ENCODE results near the gene LDOC1. TPM values are rescaled to one million over a fixed set of nuclear protein-coding genes. Genes with fewer than 3 reads are reported as not detected.
A peak's percentile ranks its signal among the peaks of the same experiment; 100 is the strongest.

The LDOC1 gene
- total RNA-seq, 1 experiment from 2014 or later, result 49.5 TPM

DNA sequence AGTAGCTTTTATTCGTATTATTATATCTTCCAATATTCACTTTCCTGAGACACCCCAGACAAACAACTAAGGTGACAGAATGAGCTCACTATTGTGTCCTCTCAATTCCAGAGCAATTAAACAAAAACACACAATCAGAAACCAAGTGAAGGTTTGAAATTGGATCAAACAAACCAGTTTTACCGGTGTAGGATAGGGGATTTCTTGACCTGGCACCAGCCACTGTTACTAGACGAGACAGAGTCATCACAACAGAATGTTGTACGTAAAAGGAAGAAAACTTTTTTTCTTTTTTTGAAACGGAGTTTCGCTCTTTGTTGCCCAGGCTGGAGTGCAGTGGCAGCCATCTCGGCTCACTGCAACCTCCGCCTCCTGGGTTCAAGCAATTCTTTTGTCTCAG, 43.7 kb downstream of the LDOC1 start:
- no peaks in the 10 kb centered on the region for H4K20me1 ChIP-seq (ENCODE audit: insufficient read depth)
- H2AFZ ChIP-seq, result peak overlapping the region; percentile 79
- H3K4me1 ChIP-seq (replicated peaks; ENCODE audit: insufficient read depth), result peaks cover 12% of the 10 kb centered on the region; the same call in 1 of the 2 replicates
- H3K4me3 ChIP-seq, result peak overlapping the region; percentile 32; the same call in 1 of the 2 replicates
- BruUV-seq (replicated peaks), result no TSS peak
- H3F3A ChIP-seq (ENCODE audit: insufficient read depth, low read depth), result peaks cover 5% of the 10 kb centered on the region
- ChIA-PET POLR2A (ENCODE audit: unreplicated experiment) (interaction anchor here (0.6 kb wide), 1 partner anchor 43 kb away, joined by 6 read pairs; the partner anchor contains the start of gene LDOC1), CTCF (no interaction called here)
- H3K9me3 ChIP-seq (ENCODE audit: insufficient read depth, low read depth), result no peaks in the 10 kb centered on the region
- H3K79me2 ChIP-seq (ENCODE audit: low read depth), result no peaks in the 10 kb centered on the region
- peak; percentile 39 to 86 for DNase-seq
- H3K36me3 ChIP-seq (ENCODE audit: low read depth), result no peaks in the 10 kb centered on the region
- peak overlapping the region; percentile 26 for H3K4me2 ChIP-seq
- H3K27me3 ChIP-seq (ENCODE audit: insufficient read depth, low read depth), result no peaks in the 10 kb centered on the region
- H3K9me2 ChIP-seq (ENCODE audit: insufficient read depth), result no peaks in the 10 kb centered on the region
- intact Hi-C loops (cut with micrococcal nuclease; ENCODE audit: unreplicated experiment), result no loop called here
- H3K27ac ChIP-seq, result peak overlapping the region; percentile 90
- TF ChIP-seq, protein P1, sequence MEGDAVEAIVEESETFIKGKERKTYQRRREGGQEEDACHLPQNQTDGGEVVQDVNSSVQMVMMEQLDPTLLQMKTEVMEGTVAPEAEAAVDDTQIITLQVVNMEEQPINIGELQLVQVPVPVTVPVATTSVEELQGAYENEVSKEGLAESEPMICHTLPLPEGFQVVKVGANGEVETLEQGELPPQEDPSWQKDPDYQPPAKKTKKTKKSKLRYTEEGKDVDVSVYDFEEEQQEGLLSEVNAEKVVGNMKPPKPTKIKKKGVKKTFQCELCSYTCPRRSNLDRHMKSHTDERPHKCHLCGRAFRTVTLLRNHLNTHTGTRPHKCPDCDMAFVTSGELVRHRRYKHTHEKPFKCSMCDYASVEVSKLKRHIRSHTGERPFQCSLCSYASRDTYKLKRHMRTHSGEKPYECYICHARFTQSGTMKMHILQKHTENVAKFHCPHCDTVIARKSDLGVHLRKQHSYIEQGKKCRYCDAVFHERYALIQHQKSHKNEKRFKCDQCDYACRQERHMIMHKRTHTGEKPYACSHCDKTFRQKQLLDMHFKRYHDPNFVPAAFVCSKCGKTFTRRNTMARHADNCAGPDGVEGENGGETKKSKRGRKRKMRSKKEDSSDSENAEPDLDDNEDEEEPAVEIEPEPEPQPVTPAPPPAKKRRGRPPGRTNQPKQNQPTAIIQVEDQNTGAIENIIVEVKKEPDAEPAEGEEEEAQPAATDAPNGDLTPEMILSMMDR (conservative IDR thresholded peaks at IDR 0.05), result no peak
- no peak for TF ChIP-seq EZH2 (IDR thresholded peaks at IDR 0.05; ENCODE audit: low read depth)

DNA sequence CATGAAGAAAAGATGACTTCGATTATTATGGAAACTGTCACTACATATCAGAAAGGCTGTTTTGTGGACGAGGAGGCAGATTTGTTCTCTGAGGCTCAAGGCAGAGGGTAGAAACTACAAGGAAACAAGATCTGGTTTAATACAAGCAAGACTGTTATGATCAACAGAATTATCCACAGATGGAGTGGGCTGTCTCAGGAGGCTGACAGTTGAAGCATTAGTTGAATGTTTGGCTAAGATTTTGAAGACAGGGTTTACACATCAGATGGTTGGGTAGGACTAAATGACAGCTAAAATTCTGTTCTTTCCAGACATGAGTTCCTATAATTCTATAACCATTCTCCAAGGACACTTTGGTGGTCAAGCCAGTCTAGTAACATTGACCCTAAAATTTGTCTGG, 49.8 kb downstream of the LDOC1 start:
- Histone ChIP-seq H3K9me2 (ENCODE audit: insufficient read depth) (no peaks in the 10 kb centered on the region), H3K36me3 (ENCODE audit: low read depth) (no peaks in the 10 kb centered on the region), H3K9me3 (ENCODE audit: insufficient read depth, low read depth) (no peaks in the 10 kb centered on the region), H4K20me1 (ENCODE audit: insufficient read depth) (no peaks in the 10 kb centered on the region), H3K4me2 (no peak overlapping the region), H3K27ac (no peak overlapping the region), H3K79me2 (ENCODE audit: low read depth) (no peaks in the 10 kb centered on the region), H3K27me3 (ENCODE audit: insufficient read depth, low read depth) (no peaks in the 10 kb centered on the region), H3F3A (ENCODE audit: insufficient read depth, low read depth) (no peaks in the 10 kb centered on the region), H3K4me1 (replicated peaks; ENCODE audit: insufficient read depth) (no peaks in the 10 kb centered on the region), H2AFZ (no peak overlapping the region), H3K4me3 (no peak overlapping the region)
- ChIA-PET CTCF (no interaction called here), POLR2A (ENCODE audit: unreplicated experiment) (no interaction called here)
- TF ChIP-seq, protein P1 (conservative IDR thresholded peaks at IDR 0.05), result no peak
- TF ChIP-seq EZH2 (IDR thresholded peaks at IDR 0.05; ENCODE audit: low read depth), result no peak
- no peak for DNase-seq
- no TSS peak for BruUV-seq (replicated peaks)
- intact Hi-C loops (cut with micrococcal nuclease; ENCODE audit: unreplicated experiment), result no loop called here

Other genes with a start within 250 kb of the LDOC1 start
- 24.3 and 31.4 TPM in 2 replicates for gene SPANXB1, start 174.5 kb downstream of the LDOC1 start, total RNA-seq (2021)
- gene SPANXC, start 65.4 kb upstream of the LDOC1 start, total RNA-seq (2021), result 4.6 and 13.5 TPM in 2 replicates

Measured in PC-9 (cell line).